ENCODE data around the gene KNL1.
"Not testable (repeated sequence)": the region's sequence is repeated elsewhere in the genome, so short reads cannot be mapped to it uniquely, and the experiment has no call there.

The KNL1 gene, protein sequence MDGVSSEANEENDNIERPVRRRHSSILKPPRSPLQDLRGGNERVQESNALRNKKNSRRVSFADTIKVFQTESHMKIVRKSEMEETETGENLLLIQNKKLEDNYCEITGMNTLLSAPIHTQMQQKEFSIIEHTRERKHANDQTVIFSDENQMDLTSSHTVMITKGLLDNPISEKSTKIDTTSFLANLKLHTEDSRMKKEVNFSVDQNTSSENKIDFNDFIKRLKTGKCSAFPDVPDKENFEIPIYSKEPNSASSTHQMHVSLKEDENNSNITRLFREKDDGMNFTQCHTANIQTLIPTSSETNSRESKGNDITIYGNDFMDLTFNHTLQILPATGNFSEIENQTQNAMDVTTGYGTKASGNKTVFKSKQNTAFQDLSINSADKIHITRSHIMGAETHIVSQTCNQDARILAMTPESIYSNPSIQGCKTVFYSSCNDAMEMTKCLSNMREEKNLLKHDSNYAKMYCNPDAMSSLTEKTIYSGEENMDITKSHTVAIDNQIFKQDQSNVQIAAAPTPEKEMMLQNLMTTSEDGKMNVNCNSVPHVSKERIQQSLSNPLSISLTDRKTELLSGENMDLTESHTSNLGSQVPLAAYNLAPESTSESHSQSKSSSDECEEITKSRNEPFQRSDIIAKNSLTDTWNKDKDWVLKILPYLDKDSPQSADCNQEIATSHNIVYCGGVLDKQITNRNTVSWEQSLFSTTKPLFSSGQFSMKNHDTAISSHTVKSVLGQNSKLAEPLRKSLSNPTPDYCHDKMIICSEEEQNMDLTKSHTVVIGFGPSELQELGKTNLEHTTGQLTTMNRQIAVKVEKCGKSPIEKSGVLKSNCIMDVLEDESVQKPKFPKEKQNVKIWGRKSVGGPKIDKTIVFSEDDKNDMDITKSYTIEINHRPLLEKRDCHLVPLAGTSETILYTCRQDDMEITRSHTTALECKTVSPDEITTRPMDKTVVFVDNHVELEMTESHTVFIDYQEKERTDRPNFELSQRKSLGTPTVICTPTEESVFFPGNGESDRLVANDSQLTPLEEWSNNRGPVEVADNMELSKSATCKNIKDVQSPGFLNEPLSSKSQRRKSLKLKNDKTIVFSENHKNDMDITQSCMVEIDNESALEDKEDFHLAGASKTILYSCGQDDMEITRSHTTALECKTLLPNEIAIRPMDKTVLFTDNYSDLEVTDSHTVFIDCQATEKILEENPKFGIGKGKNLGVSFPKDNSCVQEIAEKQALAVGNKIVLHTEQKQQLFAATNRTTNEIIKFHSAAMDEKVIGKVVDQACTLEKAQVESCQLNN (N-terminal part only)

DNA sequence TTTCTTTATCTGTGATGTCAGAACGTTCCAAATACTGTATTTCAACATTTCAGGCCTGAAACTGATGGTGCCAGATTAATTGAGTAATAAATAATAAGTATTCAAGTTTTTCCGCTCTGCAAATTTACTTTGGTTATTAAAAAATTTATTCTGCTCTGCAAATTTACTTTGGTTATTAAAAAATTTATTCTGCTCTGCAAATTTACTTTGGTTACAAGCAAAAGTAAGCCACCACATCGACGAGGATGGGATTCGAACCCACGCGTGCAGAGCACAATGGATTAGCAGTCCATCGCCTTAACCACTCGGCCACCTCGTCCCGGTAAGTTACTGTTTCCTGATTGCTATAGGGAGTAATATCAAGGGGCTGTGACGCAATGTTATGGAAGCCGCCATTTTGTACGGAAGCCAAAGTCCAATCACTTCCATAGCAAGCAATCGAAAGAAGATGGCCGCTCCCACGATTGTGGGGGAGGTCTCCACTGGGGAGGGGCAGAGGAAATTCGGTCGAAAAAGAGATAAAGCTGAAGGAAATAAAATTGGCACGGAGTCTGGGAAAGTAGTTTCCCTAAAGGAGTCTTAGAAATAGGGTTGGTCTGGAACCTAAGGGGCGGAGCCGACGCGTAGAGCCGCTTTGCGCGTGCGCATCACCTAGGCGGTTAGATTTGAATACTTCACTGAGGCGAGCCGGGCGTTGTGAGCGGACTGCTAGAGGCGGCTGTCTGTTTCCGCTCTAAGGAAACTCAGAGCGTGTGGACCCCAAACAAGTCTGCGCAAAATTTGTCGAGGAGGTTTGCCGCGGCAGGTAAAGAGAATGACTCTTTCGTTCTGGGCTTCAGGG lies at the start of gene KNL1:
Gene KNL1 (plus strand): TSS at position 662 of the 841 bp plus-strand sequence. CDS start 8,683 bp downstream, outside the sequence.
- DNase-seq = peak; percentile 93

DNA sequence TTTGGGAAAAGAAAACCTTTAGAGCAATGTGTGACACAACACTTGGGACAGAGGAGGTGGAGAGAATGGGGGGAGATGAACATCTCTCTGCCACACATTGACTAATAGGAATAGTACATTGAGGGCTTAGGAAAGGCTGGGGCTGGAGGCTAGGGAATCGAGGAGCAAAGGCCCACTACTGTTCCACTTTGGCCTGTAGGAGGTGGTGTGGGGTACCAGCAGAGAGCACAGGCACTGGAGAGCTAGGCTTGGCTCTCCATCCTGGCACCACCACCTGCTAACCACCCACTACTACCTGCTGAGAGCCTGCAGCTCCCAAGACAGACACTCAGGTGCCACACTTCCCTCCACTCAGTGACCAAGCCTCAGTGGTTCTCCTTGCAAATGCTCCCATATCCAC lies 48.6 kb upstream of the KNL1 start:
- no peak for DNase-seq

DNA sequence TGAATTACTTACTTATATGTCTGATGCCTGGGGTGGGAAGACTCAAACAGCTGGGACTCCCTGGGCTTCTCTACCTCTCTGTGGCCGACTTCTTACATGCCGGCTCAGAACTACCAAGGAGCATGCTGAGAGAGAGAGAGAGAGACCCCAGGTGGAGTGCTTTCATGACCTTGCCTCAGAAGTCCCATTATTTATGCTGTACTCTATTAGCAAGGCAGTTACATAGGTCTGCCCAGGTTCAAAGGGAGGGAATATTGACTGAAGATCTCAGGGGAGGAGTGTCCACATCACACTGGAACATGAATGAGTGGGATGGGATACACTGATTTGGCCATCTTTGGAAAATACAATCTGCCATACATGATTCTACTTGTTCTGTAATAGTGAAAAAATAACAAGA lies 45.4 kb upstream of the KNL1 start:
- DNase-seq = no peak

DNA sequence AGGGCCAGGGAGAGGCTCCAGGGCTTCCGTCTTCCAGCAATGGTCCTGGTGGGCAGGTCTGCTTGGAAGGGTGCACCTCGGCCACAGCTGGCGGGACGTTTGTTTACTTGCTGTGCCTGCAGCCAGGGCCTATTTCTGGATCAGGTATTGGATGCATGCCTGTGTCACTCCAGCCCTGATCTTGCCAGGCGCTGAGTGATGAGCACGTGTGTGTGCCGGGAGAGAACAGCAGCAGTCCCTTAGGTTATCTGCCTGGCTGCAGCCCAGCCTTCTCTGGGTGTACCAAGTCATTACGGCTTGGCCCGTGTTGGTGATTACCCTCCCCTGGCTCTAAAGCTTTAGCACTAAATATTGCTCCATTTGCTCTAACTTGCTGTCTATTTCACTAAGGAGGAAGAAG lies 44.2 kb upstream of the KNL1 start:
- DNase-seq = no peak

DNA sequence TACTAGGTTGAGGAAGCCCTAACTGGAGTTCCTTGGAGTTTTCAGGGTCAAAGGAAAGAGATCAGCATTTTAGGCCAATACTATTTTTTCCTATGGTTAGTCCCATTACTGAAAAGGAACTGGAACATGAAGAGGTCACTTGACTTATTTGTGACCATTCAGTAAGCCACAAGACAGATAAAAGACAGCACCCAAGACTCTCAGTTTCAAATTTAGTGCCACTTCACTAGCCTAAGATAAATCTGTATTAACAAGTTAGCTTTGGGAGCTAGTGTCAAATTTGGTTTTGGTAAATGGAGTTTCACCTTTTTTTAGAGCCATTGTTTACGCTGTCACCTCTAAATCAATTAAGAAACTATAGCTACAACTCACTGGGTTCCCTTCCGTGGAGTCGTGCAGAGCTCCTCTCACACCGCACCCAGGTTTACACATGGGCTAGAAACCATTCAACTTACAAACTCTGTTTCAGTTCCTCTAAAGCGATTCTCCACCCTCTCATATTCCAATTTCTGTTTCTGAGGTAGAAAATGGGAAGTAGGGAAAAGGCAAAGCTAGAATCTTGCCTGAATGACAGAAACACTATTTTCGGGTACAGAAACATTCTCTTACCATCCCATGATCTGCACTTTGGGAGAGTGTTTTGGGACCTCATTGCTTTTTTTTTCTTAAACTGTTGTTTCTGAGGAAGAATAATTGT lies 43.6 kb upstream of the KNL1 start:
- no peak for DNase-seq

DNA sequence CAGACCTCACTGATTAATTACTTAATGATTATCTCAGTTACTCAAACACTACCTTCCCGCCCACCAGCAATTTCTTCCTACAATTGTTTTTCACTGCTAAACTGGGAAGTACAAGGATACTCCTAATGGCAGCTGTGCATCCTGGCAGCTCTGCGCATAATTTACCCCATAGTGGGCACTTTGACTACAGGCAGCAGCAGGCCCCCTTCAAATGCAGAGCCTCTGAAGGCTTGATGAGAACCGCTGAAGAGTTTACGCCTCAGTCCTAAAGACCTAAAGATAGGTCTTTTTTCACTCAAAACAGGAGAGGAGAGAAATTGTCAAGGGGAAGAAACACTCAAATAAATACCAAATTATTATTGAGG lies 39.9 kb upstream of the KNL1 start:
- DNase-seq = no peak

DNA sequence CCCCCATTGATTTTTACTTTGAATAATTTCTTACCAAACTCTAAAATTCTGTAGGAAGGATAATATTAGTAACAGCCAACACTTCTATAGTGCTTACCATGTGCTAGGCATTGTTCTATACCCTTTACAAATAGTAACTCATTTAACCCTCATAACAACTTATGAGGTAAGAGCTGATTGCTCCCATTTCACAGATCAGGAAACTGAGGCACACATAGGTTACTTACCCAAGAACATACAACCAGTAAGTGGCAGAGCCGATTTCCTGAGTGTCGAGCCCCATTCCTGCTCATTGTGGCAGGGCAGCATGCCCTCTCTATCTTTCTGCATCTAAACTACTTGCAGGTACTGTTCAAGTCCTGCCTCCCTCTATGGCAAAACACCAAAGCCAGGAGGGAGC lies 38.2 kb upstream of the KNL1 start:
- no peak for DNase-seq

DNA sequence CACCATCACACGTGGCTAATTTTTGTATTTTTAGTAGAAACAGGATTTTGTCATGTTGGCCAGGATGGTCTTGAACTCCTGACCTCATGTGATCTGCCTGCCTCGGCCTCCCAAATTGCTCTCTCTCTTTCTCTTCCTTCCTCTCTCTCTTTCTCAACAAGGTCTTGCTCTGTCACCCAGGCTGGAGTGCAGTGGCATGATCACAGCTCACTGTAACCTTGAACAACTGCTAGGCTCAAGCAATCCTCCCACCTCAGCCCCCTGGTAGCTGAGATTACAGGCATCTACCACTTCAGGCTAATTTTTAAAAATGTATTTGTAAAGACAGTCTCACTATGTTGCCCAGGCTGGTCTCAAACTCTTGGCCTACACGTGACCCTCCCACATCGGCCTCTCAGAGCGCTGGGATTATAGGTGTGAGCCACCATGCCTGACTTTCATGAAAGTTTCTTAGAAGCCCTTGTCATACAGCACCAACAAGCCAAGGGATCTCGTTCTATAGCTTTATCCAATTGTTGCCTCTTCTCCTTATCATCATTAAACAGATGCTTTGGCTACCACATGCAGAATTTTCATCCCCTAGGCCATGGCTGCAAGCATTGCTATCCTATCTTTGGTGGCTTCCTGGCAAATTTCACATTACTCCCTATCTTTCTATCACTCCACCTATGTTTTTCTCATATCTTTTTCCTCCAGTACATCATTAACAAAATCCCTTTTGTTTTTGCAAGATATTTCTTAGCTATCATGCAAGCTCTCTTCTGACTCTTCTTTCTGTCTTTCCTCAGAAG lies 34.9 kb upstream of the KNL1 start:
- no peak for DNase-seq

DNA sequence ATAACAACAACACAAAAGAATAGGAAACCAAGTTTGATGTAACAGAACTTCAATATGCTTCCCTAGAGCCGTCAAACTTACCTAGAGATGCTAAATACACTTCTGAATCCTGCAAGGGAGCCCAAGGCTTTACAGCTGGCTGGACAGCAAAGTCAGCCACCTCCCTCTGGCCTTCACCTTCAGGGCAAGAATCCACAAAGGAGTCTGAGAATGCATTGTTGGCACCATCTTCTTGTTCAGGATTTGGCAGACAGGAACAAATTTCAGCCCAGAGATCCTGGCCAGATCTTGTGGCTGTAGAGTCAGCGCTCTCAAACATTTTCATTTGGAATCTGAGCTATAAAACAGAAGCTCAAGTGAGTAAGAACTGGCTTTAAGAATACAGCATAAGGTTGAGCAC lies 31.4 kb upstream of the KNL1 start:
- no peak for DNase-seq

DNA sequence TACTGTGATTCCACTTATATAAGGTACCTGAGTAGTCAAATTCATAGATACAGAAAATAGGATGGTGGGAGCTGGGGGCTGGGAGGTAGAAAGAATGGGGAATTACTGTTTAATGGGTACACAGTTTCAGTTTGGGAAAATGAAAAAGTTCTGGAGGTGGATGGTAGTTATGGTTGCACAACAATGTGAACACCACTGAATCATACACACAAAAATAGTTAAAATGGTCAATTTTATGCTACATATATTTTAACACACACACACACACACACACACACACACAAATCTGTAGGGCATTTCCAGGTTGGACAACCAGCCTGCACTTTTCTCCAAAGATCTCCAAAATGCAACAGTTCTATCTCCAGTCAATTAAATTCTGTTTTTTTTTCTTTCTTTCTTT lies 30.6 kb upstream of the KNL1 start:
- DNase-seq = no peak

DNA sequence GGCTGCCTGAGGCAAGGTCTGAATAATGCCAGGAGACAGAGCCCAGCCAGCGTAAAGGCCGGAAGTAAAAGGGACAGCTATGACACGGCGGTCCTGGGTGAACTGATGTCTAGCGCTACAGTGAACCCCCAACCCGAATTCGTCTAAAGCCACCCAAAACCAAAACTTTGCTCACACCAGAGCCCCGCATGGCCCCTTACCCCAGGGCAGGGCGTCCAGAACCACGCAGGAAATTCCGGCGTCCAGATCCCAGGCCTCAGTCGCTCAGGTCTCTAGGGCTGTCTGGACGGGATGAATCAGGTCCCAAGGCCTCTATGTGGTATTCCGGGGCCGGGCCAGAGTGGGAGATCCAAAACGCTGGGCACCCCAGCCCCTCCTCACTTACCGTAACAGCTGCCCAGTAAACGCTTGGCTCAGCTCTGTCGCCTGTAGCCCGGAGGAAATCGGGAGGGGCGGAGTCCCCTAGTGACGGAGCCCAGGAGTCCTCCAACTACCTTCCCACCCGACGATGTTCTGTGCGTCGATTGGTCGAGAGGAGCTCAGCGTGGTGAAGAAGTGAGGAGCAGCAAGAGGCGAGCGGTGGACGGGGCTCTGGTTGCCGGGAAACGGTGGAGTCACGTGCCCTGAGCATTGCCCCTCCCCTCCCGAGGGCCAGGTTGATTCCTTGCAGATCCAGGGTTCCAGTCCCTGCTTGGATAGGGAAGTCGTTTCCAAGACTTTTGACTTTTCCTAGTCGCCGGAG lies 29.3 kb upstream of the KNL1 start, which contains the start of gene CCDC32:
Gene CCDC32 (minus strand): TSS at position 452 of the 742 bp plus-strand sequence. CDS start 2,027 bp downstream, outside the sequence.
- peak; percentile 98 for DNase-seq

DNA sequence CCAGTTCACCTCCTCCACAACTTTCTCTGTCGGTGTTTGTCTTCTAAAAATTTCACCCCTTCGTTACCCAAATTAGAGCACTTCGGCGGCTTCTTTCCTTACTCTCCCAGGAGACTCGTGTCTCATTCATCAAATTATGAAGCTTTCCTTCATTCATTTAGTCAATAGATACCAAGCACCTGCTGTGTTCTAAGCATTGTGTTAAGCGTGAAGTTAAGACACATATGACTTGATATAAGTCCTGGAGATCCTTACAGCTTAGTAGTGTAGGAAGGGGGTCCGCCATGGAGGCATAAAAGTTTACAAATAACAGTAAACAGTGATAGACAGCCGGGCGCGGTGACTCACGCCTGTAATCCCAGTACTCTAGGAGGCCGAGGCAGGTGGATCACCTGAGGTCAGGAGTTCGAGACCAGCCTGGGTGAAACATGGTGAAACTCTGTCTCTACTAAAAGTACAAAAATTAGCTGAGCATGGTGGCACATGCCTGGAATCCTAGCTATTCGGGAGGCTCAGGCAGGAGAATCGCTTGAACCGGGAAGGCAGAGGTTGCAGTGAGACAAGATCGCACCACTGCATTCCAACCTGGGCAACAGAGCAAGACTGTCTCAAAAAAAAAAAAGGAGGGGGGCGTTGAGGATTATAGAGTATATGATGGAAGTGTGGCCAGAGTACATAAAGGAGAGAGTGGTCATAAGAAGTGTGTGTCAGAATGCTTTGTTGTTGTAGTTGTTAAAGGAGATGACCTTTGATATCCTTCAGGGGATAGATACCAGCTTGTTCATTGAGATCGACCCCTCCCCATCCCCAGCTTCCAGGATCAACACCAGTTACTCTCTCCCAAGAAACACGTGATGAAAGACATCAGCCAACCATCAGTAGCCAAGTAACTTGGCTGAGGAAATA lies 28.5 kb upstream of the KNL1 start:
- no peak for DNase-seq

DNA sequence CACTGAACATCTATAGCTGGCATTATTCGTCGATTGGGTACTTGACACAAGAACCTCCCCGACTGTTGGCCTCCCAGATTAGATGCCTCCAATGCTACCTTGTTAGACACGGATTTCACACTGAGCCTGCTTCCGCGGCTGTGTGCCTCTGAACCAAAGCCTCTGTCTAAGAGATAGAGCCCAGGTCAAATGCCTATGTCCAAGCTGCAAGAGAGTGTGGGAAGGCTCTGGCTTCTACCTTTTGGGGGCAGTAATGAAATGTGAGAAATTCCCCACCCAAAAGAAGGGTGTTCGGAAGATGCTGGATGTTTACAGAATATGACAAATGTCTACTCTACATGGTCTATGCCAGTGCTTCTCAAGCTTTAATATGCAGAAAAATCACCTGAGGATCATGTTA lies 26.9 kb upstream of the KNL1 start:
- peak; percentile 32 for DNase-seq

DNA sequence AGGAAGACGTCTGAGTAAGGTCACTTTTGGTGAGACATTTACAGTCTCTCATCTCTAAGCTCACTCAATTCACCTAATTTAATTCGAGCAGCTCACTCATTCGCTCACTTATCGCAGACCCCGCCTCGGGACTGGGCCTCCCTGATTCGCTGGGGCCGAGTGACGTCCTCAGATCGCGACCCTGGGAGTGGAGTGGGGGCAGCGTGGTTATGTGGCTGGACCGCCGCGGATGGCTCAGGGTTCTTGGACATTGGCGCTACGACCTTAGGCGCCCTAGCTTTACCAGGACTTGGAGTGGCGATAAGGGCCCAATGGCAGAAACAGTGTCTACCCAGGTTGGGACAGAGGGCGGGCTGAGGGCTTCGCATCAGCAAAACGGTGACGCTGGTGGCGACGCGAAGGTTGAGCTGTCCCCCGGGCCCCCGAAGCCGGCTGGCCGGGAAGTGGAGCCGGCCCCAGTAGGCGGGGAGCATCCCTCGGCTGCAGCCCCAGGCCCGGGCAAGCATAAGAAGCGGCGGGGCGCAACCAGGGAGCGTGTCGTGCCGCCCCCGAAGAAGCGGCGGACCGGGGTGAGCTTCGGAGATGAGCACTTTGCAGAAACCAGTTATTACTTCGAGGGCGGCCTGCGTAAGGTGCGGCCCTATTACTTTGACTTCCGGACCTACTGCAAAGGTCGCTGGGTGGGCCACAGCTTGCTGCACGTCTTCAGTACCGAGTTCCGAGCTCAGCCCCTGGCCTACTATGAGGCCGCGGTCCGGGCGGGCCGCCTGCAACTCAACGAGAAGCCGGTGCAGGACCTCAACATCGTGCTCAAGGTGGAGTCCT lies 24.7 kb upstream of the KNL1 start, which contains the start of gene RPUSD2:
Gene RPUSD2 (plus strand): TSS at position 171 of the 825 bp plus-strand sequence. CDS start 39 bp downstream, at position 210.
- DNase-seq = peak; percentile 97

DNA sequence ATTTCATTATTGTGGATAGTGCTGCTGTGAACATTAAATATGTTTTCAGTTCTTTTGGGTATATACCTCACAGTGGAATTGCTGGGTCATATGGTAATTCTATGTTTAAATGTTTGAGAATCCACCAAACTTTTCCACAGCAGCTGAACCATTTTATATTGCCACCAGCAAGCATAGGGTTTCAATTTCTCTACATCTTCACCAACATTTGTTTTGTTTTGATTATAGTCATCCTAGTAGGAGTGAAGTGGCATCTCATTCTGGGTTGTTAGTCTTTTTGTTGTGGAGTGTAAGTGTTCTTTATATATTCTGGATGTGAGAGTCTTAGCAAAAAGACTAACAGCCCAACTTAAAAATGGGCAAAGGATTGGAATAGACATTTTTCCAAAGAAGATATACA lies 18.9 kb upstream of the KNL1 start:
- no peak for DNase-seq

DNA sequence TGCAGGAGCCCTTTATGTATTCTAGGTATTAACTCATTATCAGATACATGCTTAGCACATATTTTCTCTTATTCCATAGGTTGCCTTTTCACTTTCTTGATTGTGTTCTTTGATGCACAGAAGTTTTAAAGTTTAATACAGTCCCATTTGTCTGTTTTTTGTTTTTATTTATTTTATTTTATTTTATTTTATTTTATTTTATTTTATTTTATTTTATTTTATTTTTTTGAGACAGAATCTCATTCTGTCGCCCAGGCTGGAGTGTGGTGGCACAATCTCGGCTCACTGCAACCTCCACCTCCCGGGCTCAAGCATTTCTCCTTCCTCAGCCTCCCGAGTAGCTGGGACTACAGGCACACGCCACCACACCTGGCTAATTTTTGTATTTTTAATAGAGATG lies 17.1 kb upstream of the KNL1 start:
- DNase-seq = not testable (repeated sequence)

DNA sequence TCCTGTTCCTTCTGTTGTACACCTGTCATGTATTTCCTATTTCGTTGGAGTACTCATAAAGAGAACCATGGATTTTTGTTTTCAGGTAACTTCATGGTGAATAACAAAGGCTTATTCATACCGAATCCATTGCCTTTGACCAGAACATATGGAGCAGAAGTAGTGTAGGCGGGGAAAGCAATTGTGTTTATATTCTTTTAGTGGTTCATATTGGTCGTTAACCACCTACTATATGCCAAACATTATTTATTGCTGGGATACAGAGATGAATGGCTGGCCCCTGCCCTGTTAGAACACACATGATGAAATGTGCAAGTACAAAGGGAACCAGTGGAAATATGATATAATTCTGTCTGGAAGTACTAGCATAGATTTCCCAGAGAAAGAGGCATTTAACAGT lies 15.2 kb upstream of the KNL1 start:
- no peak for DNase-seq

DNA sequence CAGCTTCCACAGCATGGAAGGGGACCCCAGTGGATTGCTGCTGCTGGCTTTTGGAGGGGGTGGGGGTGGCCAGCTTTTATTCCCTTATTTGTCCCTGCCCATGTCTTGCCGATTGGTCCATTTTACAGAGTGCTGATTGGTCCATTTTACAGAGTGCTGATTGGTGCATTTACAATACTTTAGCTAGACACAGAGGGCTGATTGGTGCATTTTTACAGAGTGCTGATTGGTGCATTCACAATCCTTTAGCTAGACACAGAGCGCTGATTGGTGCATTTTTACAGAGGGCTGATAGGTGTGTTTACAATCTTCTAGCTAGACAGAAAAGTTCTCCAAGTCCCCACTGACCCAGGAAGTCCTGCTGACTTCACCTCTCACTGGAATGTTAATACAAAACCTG lies 12.3 kb upstream of the KNL1 start:
- not testable (repeated sequence) for DNase-seq

All from activated CD4-positive, alpha-beta T cell treated with anti-CD3 and anti-CD28 coated beads, Interleukin-2, Interleukin-6, amounts not matched to agents 100 ng/mL and 50 ng/mL, durations not matched to agents 16 hours and 8 hours (primary cell).